Measurements from ENCODE around the gene TPBGL.
"Not testable (repeated sequence)": the region's sequence is repeated elsewhere in the genome, so short reads cannot be mapped to it uniquely, and the experiment has no call there.

The TPBGL gene

DNA sequence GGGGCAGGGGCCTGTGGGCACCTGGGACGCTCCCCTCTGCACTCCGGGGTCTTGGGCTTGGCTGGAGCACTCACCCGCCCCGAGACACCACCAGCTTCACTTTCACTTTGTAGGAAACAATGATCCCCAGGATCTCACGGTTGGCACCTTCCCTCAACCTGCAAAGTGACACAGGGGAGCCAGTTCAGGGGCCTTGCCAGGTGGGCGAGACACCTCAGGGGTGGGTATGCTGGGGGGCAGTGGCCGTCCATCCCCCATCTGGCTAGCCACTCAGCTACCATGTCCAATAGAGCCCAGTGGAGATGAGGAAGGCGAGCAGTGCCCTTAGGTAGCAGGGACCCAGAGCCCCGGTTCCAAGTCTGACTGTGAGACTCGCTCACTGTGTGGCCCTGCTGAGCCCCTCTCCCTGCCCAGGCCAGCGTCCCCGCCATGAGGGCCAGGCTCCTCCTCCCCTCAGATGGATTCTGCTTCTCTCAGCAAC is 32.3 kb downstream of the TPBGL start:
- no peak for DNase-seq (ENCODE audit: low spot score)

DNA sequence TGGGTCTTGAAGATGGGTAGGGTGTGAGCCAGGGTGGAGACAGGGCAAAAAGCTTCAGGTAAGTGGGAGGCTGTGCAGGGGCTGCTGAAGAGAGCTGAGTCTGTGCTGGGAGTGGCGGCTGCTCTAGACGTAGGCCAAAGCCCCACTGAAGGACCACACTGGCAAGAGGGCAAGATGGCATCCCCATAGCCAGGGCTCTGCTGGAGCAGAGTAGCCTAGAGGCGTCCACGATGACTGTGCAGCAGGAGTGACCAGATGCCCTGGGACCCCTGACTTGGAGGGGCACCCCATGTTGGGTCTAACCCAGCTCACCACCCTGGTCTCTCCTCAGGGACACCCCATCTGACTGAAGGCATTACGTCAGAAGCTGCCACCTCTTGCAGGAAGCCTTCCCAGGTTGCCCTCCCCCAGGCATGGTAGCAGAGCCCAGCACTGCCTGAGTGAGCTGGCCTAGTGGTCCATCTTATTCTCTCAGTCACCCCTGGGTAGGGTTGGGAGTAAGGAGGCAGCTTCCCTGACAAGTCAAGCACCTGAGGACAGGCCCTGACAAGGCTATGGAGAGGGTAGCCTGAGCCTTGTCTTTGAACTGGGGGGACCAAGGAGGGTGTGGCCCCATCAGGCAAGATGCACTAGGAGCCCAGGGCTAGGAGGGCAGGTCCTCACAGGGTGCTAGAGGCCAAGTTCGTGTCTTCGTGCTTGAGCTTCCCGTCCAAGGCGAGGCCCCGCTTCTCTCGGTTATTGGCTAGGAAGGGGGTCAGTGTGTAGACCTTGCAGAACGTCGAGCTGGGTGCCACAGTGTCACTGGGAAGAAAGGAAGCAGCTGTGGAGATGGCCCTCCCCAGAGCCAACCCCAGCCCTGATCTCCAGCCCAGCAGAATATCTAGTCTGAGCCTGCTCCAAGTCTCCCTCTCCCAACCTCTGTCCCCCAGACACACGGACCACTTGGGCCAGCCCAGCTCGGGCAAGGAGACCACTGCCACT is 33.1 kb downstream of the TPBGL start:
- DNase-seq (ENCODE audit: low spot score): no peak

- DNase-seq (ENCODE audit: low spot score): not testable (repeated sequence)
Measured at GRCh38 chr11:75274716-75275115, 34.1 kb downstream of the TPBGL start.

GRCh38 chr11:75275581-75275980 is 35.0 kb downstream of the TPBGL start:
- no peak for DNase-seq (ENCODE audit: low spot score)

DNA sequence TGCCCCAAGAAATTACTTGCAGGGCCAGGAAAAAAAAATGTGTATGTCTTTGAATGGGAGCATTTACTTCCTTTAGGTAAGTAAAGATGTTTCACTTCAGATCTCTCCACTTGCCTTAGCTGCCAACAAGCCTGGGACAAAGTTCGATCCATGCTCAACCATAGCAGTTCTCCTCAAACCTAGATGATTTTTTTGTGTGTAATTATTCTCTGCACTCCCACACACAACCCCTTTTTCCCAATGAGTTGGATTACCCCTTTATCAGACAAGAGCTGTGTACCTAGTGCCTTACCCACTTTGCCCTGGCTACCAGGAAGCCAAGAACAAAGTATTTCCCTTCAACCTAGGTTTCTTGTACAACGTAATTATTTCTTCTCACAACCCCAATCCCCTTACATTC is 35.6 kb downstream of the TPBGL start:
- no peak for DNase-seq (ENCODE audit: low spot score)

- no peak for DNase-seq (ENCODE audit: low spot score)
Measured at GRCh38 chr11:75276686-75277085, 36.1 kb downstream of the TPBGL start.

DNA sequence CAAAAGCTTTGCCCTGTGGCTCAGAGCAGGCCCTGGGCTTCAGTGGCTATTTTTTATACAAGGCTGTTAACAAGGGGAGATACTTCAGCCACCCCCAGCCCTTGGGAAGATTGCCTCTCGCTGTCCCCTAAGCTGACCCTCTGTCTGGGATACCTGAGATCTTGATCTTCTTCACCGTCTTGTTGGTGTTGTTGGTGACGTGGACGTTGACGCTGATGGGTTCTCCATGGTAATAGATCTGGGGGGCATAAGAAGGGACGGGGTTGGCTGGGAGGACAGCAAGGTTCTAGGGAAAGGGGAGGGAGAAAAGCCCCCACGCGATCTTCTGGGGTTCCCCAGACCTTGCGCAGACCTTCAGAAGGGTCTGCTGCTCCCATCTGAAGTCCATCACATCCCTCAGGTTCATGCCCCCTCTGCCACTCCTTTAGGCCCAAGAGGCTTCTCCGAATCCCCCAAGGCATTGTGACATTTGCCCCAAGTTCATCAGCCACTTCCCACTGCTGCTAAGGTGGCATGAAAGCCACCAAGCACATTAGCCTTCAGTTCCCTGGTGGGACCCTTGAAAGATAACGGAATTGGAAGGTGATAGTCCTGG is 36.7 kb downstream of the TPBGL start:
- no peak for DNase-seq (ENCODE audit: low spot score)

DNA sequence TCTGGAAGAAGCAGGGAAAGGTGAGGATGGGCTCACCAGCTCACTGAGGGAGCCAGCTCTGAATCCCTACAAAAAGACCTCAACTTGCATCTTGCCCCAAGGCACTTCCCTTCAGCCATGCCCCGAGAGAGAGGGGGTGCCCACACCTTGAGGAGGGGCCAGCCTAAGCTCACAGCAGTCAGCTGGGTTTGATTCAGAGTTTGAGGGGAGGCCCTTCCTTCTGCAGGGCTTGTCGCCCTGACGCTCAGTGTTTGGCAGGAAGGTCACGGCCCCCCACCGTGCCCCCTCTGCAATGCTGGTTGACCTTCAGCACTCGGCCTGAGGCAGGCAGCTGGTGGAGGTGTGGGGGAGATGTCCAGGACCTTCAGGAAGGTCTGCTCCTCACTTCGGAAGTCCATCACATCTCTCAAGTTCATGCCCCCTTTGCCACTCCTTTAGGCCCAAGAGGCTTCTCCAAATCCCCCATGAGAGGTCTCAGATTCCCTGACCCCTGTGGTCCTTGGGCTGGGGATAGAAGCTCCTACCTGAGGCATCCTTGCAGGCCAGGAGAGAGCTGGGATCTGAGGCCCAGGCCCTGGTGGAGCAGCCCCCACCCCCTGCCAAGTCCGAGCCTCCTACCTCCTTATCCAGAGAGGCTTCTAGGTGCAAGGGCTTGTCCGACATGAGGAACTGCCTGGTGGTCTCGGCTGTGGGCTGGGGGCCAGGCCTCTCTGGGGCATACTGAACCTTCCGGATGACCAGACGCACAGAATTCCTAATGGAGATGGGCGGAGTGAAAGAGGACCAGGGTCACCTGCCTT is 37.6 kb downstream of the TPBGL start:
- DNase-seq (ENCODE audit: low spot score): no peak

DNA sequence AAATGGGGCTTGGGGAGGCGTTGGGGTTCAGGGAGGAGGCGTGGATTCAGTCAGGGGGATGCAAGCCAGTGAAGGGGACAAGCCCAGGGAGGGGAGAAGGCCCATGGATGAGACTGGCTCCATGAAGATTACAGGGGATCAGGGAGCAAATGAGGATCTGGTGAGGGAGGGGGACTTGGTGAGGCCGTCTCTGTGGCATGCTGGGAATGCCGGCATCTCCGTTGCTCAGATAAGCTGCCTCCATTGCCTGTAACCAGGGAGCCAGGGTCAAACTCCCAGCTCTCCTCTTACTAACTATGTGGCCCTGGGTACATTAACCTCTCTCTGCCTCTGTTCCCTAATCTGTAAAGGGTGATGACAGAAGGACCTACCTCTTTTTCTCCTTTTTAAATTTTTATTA is 38.7 kb downstream of the TPBGL start:
- peak; percentile 37 for DNase-seq (ENCODE audit: low spot score)

DNA sequence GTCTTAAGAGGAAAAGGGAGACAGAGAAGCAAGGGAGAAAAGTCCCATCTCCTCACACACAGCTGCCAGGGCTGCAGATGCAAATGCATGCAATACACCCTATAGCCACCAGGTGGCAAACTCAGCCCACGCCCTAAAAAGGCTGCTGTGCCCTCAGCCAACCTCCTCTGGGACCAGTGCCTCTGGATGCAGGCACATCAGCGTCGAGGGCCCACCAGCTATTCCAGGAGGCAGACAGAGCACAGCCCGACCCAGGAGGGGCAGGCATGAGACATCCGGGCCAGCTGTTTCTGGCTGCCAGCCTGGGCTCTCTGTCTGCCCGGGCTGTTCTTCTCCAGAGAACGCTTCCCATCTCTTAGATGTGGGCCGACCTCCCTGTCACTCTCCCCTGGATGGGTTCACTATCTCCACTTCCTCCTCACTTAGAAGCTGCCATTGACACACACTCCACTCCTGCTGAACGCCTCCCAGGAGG is 39.7 kb downstream of the TPBGL start:
- DNase-seq (ENCODE audit: low spot score): peak; percentile 93

DNA sequence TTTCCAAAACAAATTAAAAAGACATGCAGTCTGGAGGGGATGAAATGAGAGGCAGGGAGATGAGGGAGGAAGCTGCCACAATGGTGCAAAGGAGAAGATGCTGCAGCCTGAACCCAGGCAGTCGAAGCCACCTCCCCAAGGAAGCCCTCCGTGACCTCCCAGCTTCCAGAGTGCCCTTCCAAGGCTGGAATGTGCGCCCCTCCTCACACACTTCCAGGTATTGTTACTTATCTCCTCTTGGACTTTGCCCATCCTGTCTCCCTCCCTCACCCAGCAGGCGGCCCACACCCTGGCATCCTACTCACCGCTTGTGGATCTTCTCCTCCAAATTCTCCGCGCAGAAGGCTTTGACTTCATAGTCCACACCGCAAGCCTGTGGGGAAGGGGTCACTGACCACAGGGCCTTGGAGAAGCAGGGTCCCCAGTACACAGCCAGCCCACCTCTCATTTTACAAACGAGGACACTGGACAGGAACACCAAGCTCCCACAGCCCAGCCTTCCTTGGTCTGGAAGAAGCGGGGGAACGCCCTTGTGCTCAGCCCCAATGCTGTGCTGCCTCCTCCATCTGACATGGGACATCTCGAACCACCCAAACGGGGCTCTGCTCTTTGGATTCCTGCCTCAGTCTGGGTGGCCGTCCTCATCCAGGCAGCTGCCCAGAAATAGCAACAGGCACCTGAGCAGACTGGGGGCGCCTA is 40.3 kb downstream of the TPBGL start:
- no peak for DNase-seq (ENCODE audit: low spot score)

DNA sequence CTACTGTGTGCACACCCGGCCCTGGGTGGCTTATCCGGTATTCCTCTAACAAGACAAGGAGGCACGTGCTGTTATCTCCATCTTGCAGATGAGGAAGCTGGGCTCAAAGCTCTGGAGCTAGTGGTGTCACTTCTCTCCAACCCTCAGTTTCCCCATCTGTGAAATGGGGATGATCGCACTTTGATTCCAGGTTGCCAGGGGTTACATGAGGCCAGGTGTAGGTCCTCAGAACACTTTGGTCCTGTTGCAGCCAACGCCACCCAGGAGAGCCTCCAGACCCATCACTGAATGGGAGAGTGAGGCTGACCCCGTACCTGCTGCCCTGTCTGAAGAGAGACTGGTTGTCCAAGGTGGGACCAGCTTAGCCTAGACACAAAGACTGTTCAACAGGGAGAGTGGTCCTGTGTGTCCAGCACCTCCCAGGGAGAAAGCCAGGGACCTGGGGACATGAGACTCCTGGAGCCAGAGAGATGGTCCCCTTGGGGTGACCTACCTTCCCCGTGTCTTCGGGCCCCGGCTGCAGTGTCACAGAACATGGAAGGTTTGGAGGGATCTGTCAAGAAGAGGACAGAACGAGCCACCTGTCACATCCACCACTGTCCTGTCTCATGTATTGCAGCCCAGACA is 41.0 kb downstream of the TPBGL start:
- DNase-seq (ENCODE audit: low spot score): no peak

- no peak for DNase-seq (ENCODE audit: low spot score)
Measured at GRCh38 chr11:75283391-75283931, 42.9 kb downstream of the TPBGL start.

DNA sequence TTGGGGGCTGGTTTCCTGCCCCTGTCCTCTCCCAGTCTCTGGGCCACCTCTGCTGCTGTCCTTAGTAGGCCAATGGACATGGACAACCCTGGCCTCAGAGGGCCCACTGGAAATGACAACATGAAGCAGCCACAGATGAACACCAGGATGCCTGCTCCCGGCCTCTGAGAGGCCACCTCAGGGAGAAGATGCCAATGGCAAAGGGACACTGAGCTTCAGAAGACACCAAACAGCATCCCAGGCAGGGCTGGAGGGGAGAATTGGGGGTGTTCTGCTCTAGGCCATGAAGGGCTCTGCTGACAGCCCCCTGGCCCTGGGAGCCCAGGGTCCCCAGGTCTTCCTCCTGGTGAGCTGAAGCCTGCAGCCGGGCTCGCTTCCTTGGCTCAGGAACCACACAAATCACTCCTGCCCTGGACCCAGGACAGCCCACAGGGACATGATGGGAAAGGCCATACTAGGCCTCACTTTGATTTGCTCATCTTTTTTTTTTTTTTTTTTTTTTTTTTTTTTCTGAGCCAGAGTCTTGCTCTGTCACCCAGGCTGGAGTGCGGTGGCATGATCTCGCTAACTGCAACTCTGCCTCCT is 45.3 kb downstream of the TPBGL start:
- no peak for DNase-seq (ENCODE audit: low spot score)

GRCh38 chr11:75286826-75287465 is 46.4 kb downstream of the TPBGL start:
- no peak for DNase-seq (ENCODE audit: low spot score)

GRCh38 chr11:75287579-75287978 is 47.0 kb downstream of the TPBGL start:
- no peak for DNase-seq (ENCODE audit: low spot score)

DNA sequence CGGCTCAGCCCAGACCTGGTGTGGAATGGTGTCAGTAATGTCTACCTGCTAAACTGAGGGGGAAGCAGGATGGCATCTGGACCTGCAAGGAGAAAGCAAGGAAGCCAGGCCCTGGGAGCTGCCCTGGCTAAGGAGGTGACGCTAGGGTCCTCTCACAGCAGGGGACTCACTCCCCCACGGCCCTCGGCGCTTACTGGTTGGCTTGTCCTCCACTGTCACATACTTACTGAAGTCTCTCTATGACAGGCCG is 48.9 kb downstream of the TPBGL start:
- no peak for DNase-seq (ENCODE audit: low spot score)

- no peak for DNase-seq (ENCODE audit: low spot score)
Measured at GRCh38 chr11:75289919-75290318, 49.3 kb downstream of the TPBGL start.

- DNase-seq (ENCODE audit: low spot score): no peak
Measured at GRCh38 chr11:75291741-75292140, 51.2 kb downstream of the TPBGL start.

- DNase-seq (ENCODE audit: low spot score): no peak
Measured at GRCh38 chr11:75292943-75293342, 52.4 kb downstream of the TPBGL start.

Measured in hepatic stellate cell (primary cell).